Measurements from ENCODE around the gene LLPH.

The LLPH gene

DNA sequence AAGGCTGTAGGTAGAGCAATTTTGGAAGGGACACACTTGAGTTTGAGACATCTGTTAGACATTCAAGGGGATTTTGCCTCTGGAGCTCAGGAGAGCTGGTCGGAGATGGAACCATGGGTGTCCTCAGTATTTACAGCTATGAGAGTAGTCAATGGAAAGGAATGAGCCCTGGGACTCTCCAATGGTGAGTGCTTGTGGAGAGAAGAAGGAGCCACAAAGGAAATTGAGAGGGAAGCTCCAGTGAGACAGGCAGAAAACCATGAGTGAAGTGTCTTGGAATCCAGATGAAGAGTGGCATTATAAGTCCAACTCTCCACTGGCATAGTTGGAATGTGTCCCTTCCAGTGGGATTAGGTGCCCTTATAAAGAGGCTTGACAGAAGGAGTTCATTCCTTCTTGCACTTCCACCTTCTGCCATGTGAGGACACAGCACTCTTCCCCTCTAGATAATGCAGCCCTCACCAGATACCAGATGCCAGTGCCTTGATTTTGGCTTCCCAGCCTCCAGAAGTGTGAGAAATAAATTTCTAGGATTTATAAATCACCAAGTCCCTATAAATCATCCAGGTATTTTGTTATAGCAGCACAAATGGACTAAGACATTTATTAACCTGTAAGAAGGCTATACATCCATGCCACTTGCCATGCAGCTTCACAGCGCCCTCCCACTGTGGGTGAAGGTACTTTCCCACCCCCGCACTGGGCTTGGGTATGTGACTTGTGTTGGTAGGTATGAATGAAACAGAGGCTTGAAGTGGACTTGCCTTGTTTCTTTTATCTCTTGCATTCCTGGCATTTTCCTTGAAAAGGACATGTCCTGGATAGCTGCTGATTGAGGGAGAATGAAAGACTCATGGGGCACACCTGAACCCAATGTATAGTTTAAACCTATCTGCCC is 27.3 kb downstream of the LLPH start:
- Histone ChIP-seq H3K4me2 (ENCODE audit: low read depth, low read length, poor library complexity, severe bottlenecking) (no peak overlapping the region), H3K36me3 (ENCODE audit: insufficient read depth, low read length) (no peaks in the 10 kb centered on the region)
- no peak for TF ChIP-seq EZH2phosphoT487 (IDR thresholded peaks at IDR 0.05; ENCODE audit: borderline replicate concordance)
- TF ChIP-seq, protein P1, sequence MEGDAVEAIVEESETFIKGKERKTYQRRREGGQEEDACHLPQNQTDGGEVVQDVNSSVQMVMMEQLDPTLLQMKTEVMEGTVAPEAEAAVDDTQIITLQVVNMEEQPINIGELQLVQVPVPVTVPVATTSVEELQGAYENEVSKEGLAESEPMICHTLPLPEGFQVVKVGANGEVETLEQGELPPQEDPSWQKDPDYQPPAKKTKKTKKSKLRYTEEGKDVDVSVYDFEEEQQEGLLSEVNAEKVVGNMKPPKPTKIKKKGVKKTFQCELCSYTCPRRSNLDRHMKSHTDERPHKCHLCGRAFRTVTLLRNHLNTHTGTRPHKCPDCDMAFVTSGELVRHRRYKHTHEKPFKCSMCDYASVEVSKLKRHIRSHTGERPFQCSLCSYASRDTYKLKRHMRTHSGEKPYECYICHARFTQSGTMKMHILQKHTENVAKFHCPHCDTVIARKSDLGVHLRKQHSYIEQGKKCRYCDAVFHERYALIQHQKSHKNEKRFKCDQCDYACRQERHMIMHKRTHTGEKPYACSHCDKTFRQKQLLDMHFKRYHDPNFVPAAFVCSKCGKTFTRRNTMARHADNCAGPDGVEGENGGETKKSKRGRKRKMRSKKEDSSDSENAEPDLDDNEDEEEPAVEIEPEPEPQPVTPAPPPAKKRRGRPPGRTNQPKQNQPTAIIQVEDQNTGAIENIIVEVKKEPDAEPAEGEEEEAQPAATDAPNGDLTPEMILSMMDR (conservative IDR thresholded peaks at IDR 0.05; ENCODE audit: low read length): peak; percentile 60

DNA sequence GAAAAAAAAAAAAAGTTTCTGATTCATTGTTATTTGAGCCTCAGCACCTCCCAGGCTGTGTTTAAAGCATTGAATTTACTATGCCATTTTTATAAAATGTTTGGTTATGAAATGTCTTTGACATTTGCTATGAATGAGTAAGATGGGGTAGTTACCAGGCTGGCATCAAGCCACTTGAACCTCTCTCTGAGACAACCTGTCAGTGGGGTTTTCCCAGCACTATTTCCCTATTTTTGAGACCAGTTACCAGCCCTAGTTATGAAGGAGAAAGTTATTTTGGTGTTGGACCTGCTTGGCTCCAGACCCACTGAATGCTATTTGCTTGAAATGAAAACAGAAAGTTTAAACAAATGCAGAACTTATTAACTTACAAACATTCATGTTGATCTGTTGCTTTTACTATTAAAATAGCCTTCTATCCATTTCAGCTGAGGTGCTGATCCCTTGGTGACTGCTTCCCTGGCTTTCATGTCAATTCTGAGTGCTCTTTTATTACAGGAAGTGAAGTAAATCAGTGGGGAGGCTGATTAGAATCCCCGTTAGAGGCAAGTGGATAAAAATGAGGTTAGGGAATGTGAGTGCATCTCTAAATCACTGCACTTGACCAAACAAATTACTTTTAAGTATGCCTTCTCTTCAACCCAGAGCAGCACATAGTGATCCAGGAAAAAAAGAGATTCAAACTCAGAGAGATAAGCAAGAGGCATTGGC is 37.8 kb downstream of the LLPH start:
- Histone ChIP-seq H3K79me2 (ENCODE audit: insufficient read depth, low read length) (no peaks in the 10 kb centered on the region), H3K36me3 (ENCODE audit: insufficient read depth, low read length) (no peaks in the 10 kb centered on the region), H3K4me2 (ENCODE audit: low read depth, low read length, poor library complexity, severe bottlenecking) (peak overlapping the region; percentile 42), H3K9me3 (ENCODE audit: insufficient read depth, low read depth, low read length) (no peaks in the 10 kb centered on the region), H2AFZ (ENCODE audit: low read length) (no peak overlapping the region), H3K27me3 (ENCODE audit: insufficient read depth, low read length, poor library complexity, severe bottlenecking) (no peaks in the 10 kb centered on the region), H3K4me1 (ENCODE audit: insufficient read depth, low read length, poor library complexity, severe bottlenecking) (peaks cover 9% of the 10 kb centered on the region), H3K4me3 (ENCODE audit: low read length, poor library complexity, severe bottlenecking) (no peak overlapping the region), H3F3A (ENCODE audit: low read depth) (no peaks in the 10 kb centered on the region), H3K9ac (ENCODE audit: low read depth, low read length, poor library complexity, severe bottlenecking) (no peak overlapping the region), H4K20me1 (ENCODE audit: insufficient read depth, low read length, poor library complexity, severe bottlenecking) (no peaks in the 10 kb centered on the region), H3K9me2 (replicated peaks; ENCODE audit: low read depth, low read length) (no peaks in the 10 kb centered on the region)
- TF ChIP-seq, protein P1 (conservative IDR thresholded peaks at IDR 0.05; ENCODE audit: low read length): no peak
- no peak for TF ChIP-seq EZH2phosphoT487 (IDR thresholded peaks at IDR 0.05; ENCODE audit: borderline replicate concordance)

More for the DNA sequence above, 27.3 kb downstream of the LLPH start:
- Histone ChIP-seq H3K27me3 (ENCODE audit: insufficient read depth, low read length, poor library complexity, severe bottlenecking) (no peaks in the 10 kb centered on the region), H3K9ac (ENCODE audit: low read depth, low read length, poor library complexity, severe bottlenecking) (no peak overlapping the region), H3K9me2 (replicated peaks; ENCODE audit: low read depth, low read length) (no peaks in the 10 kb centered on the region), H4K20me1 (ENCODE audit: insufficient read depth, low read length, poor library complexity, severe bottlenecking) (no peaks in the 10 kb centered on the region), H3F3A (ENCODE audit: low read depth) (no peaks in the 10 kb centered on the region), H2AFZ (ENCODE audit: low read length) (no peak overlapping the region), H3K4me3 (ENCODE audit: low read length, poor library complexity, severe bottlenecking) (no peak overlapping the region), H3K79me2 (ENCODE audit: insufficient read depth, low read length) (no peaks in the 10 kb centered on the region), H3K4me1 (ENCODE audit: insufficient read depth, low read length, poor library complexity, severe bottlenecking) (no peaks in the 10 kb centered on the region), H3K9me3 (ENCODE audit: insufficient read depth, low read depth, low read length) (no peaks in the 10 kb centered on the region)

DNA sequence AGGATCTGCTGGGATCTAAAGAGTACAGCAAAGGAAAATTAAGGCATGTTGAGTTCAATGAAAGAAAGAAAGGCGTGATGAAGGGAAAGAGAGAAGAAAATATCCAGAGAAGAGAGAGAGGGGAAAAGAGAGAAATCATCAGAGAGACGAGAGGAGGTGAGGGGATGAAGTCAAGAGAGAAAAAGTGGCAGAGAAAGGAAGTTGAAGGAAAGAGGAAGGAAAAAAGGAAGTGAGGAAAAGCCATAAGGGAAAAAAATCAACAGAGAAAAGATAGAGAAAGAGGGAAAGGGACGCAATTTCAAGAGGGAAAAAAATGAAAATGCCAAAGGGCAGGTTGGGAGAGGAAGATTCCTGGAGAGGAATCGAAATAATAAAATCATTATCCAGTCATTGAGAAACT is 40.4 kb downstream of the LLPH start:
- H3K79me2 ChIP-seq (ENCODE audit: insufficient read depth, low read length): no peaks in the 10 kb centered on the region
- no peak for TF ChIP-seq EZH2phosphoT487 (IDR thresholded peaks at IDR 0.05; ENCODE audit: borderline replicate concordance)
- TF ChIP-seq, protein P1 (conservative IDR thresholded peaks at IDR 0.05; ENCODE audit: low read length): no peak
- no peak overlapping the region for H3K4me2 ChIP-seq (ENCODE audit: low read depth, low read length, poor library complexity, severe bottlenecking)
- H3K9ac ChIP-seq (ENCODE audit: low read depth, low read length, poor library complexity, severe bottlenecking): no peak overlapping the region
- no peaks in the 10 kb centered on the region for H3K9me2 ChIP-seq (replicated peaks; ENCODE audit: low read depth, low read length)
- H2AFZ ChIP-seq (ENCODE audit: low read length): no peak overlapping the region
- no peaks in the 10 kb centered on the region for H3K27me3 ChIP-seq (ENCODE audit: insufficient read depth, low read length, poor library complexity, severe bottlenecking)
- no peaks in the 10 kb centered on the region for H3K9me3 ChIP-seq (ENCODE audit: insufficient read depth, low read depth, low read length)
- H3K4me1 ChIP-seq (ENCODE audit: insufficient read depth, low read length, poor library complexity, severe bottlenecking): peaks cover 9% of the 10 kb centered on the region
- H3F3A ChIP-seq (ENCODE audit: low read depth): no peaks in the 10 kb centered on the region
- no peaks in the 10 kb centered on the region for H4K20me1 ChIP-seq (ENCODE audit: insufficient read depth, low read length, poor library complexity, severe bottlenecking)
- H3K36me3 ChIP-seq (ENCODE audit: insufficient read depth, low read length): no peaks in the 10 kb centered on the region
- H3K4me3 ChIP-seq (ENCODE audit: low read length, poor library complexity, severe bottlenecking): no peak overlapping the region

Data from Loucy (cell line).